ENCODE results near the gene MEF2D.

Gene MEF2D

DNA sequence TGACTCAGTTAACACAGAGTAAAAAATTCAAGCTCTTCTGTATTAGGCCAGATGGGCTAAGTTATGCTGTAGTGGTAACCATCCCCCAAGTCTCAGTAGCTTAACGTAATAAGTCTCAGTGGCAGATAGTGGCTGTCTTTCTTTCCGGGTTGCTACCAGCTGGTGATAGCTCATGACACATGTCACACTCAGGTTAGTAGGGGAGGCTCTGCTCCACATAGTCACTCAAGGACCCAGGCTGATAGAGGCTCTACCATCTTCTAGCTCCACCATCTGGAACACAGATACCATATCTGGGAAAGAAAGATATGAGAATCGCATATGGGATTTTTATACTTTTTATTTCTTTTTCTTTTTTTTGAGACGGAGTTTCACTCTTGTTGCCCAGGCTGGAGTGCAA, 16.2 kb upstream of the MEF2D start:
- H3K36me3 ChIP-seq (ENCODE audit: control insufficient read depth, low read length) = no peaks in the 10 kb centered on the region
- H3K4me3 ChIP-seq (ENCODE audit: low read length) = no peak overlapping the region
- H3K79me2 ChIP-seq (ENCODE audit: control insufficient read depth, low read length) = no peaks in the 10 kb centered on the region
- no peaks in the 10 kb centered on the region for H3K27me3 ChIP-seq (ENCODE audit: control insufficient read depth, low read length)
- no peaks in the 10 kb centered on the region for H4K20me1 ChIP-seq (ENCODE audit: control insufficient read depth, insufficient read depth, low read depth, low read length)
- H3K27ac ChIP-seq (ENCODE audit: low read depth, low read length) = no peak overlapping the region
- no peaks in the 10 kb centered on the region for H3K9me2 ChIP-seq (replicated peaks; ENCODE audit: control insufficient read depth, low read length)
- peaks cover 3% of the 10 kb centered on the region for H3F3A ChIP-seq (ENCODE audit: control insufficient read depth, insufficient read depth)
- H3K4me2 ChIP-seq (ENCODE audit: low read length) = no peak overlapping the region
- H3K9me3 ChIP-seq (ENCODE audit: control insufficient read depth, insufficient read depth, low read length) = no peaks in the 10 kb centered on the region
- TF ChIP-seq, protein P1, sequence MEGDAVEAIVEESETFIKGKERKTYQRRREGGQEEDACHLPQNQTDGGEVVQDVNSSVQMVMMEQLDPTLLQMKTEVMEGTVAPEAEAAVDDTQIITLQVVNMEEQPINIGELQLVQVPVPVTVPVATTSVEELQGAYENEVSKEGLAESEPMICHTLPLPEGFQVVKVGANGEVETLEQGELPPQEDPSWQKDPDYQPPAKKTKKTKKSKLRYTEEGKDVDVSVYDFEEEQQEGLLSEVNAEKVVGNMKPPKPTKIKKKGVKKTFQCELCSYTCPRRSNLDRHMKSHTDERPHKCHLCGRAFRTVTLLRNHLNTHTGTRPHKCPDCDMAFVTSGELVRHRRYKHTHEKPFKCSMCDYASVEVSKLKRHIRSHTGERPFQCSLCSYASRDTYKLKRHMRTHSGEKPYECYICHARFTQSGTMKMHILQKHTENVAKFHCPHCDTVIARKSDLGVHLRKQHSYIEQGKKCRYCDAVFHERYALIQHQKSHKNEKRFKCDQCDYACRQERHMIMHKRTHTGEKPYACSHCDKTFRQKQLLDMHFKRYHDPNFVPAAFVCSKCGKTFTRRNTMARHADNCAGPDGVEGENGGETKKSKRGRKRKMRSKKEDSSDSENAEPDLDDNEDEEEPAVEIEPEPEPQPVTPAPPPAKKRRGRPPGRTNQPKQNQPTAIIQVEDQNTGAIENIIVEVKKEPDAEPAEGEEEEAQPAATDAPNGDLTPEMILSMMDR (IDR thresholded peaks at IDR 0.05; ENCODE audit: low read depth, low read length, poor library complexity, severe bottlenecking) = no peak
- no peak for TF ChIP-seq EZH2phosphoT487 (IDR thresholded peaks at IDR 0.05; ENCODE audit: borderline replicate concordance, low read length)
- no peaks in the 10 kb centered on the region for H3K4me1 ChIP-seq (ENCODE audit: control insufficient read depth, low read length)

DNA sequence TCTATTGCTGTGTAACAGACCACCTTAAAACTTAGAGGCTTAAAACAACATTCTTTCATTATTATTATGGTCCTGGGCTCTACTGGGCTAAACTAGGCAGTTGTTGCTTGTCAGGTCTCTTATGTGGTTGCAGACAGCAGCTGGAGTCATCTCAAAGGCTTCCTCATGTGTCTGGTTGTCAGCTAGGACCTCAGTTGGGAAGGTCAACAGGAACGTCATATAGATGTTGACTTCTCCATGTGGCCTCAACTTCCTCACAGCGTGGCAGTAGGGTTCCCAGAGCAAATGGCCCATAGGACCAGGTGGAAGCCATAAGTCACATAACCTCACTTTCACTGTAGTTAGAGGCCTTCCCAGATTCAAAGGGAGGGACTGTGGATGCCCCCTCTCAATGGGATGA, 15.4 kb upstream of the MEF2D start:
- no peaks in the 10 kb centered on the region for H3K79me2 ChIP-seq (ENCODE audit: control insufficient read depth, low read length)
- H3K27ac ChIP-seq (ENCODE audit: low read depth, low read length) = no peak overlapping the region
- H3K4me1 ChIP-seq (ENCODE audit: control insufficient read depth, low read length) = no peaks in the 10 kb centered on the region
- H3K27me3 ChIP-seq (ENCODE audit: control insufficient read depth, low read length) = no peaks in the 10 kb centered on the region
- no peak overlapping the region for H3K4me2 ChIP-seq (ENCODE audit: low read length)
- no peaks in the 10 kb centered on the region for H3K9me3 ChIP-seq (ENCODE audit: control insufficient read depth, insufficient read depth, low read length)
- H4K20me1 ChIP-seq (ENCODE audit: control insufficient read depth, insufficient read depth, low read depth, low read length) = no peaks in the 10 kb centered on the region
- H3K4me3 ChIP-seq (ENCODE audit: low read length) = no peak overlapping the region
- no peak for TF ChIP-seq EZH2phosphoT487 (IDR thresholded peaks at IDR 0.05; ENCODE audit: borderline replicate concordance, low read length)
- TF ChIP-seq, protein P1 (IDR thresholded peaks at IDR 0.05; ENCODE audit: low read depth, low read length, poor library complexity, severe bottlenecking) = no peak
- no peaks in the 10 kb centered on the region for H3K36me3 ChIP-seq (ENCODE audit: control insufficient read depth, low read length)
- H3F3A ChIP-seq (ENCODE audit: control insufficient read depth, insufficient read depth) = peaks cover 3% of the 10 kb centered on the region
- no peaks in the 10 kb centered on the region for H3K9me2 ChIP-seq (replicated peaks; ENCODE audit: control insufficient read depth, low read length)

DNA sequence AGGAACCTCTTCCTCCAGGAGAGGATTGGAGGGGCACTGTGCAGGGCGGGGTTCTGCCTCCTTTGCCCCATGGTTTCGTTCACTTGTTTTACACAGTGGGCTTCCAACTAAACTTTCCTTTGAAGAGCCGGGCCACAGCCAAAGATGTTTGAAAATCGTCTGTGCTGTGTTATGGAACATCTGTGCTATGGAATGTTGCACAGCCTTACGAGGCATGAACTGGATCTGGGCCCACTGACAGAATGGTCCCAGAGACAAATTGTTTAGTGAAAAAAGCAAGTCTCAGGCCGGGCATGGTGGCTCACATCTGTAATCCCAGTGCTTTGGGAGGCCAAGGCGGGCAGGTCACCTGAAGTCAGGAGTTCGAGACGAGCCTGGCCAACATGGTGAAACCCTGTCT, 12.6 kb upstream of the MEF2D start:
- no peaks in the 10 kb centered on the region for H3K36me3 ChIP-seq (ENCODE audit: control insufficient read depth, low read length)
- peaks cover 10% of the 10 kb centered on the region for H3K4me1 ChIP-seq (ENCODE audit: control insufficient read depth, low read length)
- no peak overlapping the region for H3K4me2 ChIP-seq (ENCODE audit: low read length)
- no peaks in the 10 kb centered on the region for H3K79me2 ChIP-seq (ENCODE audit: control insufficient read depth, low read length)
- no peaks in the 10 kb centered on the region for H3K27me3 ChIP-seq (ENCODE audit: control insufficient read depth, low read length)
- no peaks in the 10 kb centered on the region for H3F3A ChIP-seq (ENCODE audit: control insufficient read depth, insufficient read depth)
- TF ChIP-seq EZH2phosphoT487 (IDR thresholded peaks at IDR 0.05; ENCODE audit: borderline replicate concordance, low read length) = no peak
- TF ChIP-seq, protein P1 (IDR thresholded peaks at IDR 0.05; ENCODE audit: low read depth, low read length, poor library complexity, severe bottlenecking) = no peak
- no peak overlapping the region for H3K4me3 ChIP-seq (ENCODE audit: low read length)
- no peaks in the 10 kb centered on the region for H3K9me3 ChIP-seq (ENCODE audit: control insufficient read depth, insufficient read depth, low read length)
- H3K27ac ChIP-seq (ENCODE audit: low read depth, low read length) = no peak overlapping the region
- no peaks in the 10 kb centered on the region for H4K20me1 ChIP-seq (ENCODE audit: control insufficient read depth, insufficient read depth, low read depth, low read length)
- no peaks in the 10 kb centered on the region for H3K9me2 ChIP-seq (replicated peaks; ENCODE audit: control insufficient read depth, low read length)

DNA sequence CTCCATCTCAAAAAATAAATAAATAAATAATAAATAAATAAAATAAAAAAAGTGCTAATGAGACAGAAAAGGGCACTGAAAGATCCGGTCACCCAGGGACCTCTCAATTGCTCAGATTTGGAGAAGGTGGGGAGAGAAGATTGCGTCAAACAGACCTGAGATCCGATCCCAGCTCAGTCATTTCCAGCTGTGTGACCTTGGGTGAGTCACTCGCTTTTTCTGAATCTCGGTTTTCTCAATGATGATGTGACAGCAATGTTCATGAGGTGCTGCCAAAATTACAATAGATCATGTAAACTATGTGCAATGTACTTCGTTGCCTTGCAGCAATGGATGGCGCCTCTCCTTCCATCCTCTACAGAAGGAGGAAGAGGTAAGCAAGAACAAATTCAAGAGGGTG, 11.1 kb upstream of the MEF2D start:
- Histone ChIP-seq H3K79me2 (ENCODE audit: control insufficient read depth, low read length) (no peaks in the 10 kb centered on the region), H3K36me3 (ENCODE audit: control insufficient read depth, low read length) (no peaks in the 10 kb centered on the region), H3K4me1 (ENCODE audit: control insufficient read depth, low read length) (peaks cover 24% of the 10 kb centered on the region), H3K27me3 (ENCODE audit: control insufficient read depth, low read length) (no peaks in the 10 kb centered on the region), H3F3A (ENCODE audit: control insufficient read depth, insufficient read depth) (peaks cover 1% of the 10 kb centered on the region; the same call in 1 of the 2 replicates), H3K4me2 (ENCODE audit: low read length) (no peak overlapping the region), H3K4me3 (ENCODE audit: low read length) (no peak overlapping the region), H3K9me2 (replicated peaks; ENCODE audit: control insufficient read depth, low read length) (no peaks in the 10 kb centered on the region), H4K20me1 (ENCODE audit: control insufficient read depth, insufficient read depth, low read depth, low read length) (no peaks in the 10 kb centered on the region), H3K27ac (ENCODE audit: low read depth, low read length) (no peak overlapping the region), H3K9me3 (ENCODE audit: control insufficient read depth, insufficient read depth, low read length) (no peaks in the 10 kb centered on the region)
- TF ChIP-seq EZH2phosphoT487 (IDR thresholded peaks at IDR 0.05; ENCODE audit: borderline replicate concordance, low read length) = no peak
- TF ChIP-seq, protein P1 (IDR thresholded peaks at IDR 0.05; ENCODE audit: low read depth, low read length, poor library complexity, severe bottlenecking) = no peak

All from DOHH2 (cell line).